GM04504 (cell line): Measurements from ENCODE around the gene TLE7.

Source experiments
- DNase-seq: peaks from one replicate; pipeline ENCODE4 v3.0.0-alpha.2; 2012; ENCODE audit warnings: low read depth

Gene TLE7

DNA sequence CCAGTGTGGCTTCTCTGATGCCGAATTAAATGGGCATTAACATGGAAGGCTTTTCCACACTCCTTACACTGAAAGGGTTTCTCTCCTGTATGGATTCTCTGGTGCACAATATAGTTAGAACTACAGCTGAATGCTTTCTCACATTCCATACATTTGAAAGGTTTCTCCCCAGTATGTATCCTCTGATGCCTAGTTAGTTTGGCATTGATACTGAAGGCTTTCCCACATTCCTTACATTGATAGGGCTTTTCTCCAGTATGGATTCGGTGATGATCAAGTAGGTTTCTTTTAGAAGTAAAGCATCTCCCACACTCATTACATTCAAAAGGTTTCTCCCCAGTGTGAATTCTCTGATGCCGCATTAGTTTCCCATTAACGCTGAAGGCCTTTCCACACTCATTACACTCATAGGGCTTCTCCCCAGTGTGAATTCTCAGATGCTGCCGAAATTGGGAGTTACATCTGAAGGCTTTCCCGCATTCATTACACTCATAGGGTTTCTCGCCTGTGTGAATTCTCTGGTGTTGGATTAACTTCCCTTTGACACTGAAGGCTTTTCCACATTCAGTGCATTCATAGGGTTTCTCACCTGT is 6.5 kb upstream of the TLE7 start:
- no peak for DNase-seq

DNA sequence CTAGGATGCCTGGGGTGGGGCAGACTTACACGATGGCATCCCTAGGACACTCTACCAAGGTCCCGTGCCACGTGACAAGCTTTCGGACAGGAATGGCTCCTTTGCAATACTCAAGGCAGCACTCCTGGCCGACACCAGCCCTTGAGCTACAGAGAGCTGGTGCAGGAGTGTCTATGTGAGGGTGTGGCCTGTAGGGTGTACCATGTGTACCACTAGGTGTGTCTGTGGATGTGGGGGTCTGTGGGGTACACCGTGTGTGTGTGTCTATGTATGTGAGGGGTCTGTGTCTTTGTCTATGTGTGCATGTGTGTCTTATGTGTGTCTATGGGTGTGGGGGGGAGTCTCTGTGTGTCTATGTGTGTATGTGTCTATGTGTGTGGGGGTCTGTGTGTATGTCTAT is 1.9 kb upstream of the TLE7 start:
- DNase-seq = no peak

DNA sequence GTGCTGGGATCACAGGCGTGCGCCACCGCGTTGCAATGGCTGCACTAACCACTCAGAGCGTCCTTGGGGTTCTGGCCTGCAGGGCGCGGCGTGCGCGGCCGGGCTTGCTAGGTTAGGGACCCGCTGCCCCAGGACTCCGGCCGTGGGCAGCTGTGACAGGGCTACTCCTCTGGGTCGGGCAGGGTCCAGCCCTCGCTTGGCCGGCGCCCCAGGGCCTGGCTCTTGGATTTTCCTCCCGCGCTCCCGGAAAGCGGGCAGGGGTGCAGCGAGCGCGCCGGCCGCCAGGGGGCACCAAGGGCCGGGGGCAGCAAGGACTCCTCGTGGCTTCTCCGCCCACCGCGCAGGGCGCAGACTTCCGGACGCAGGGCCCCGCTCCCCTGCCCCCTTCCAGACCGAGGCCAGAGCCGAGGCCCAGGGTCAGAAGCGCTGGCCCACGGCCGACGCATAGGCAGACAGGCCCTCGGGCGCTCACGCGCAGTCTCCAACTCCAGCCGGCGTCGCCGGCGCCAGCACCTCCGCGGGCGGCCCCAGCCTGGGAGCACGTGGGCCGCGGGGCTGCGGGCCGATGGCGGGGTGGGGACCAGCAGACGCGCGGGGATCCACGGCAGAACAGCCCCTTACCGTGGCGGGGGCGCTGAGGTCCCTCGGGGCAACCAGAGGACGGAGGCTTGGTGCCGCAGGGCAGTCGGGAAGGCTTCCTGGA is 355 bp downstream of the TLE7 start:
- DNase-seq = no peak

DNA sequence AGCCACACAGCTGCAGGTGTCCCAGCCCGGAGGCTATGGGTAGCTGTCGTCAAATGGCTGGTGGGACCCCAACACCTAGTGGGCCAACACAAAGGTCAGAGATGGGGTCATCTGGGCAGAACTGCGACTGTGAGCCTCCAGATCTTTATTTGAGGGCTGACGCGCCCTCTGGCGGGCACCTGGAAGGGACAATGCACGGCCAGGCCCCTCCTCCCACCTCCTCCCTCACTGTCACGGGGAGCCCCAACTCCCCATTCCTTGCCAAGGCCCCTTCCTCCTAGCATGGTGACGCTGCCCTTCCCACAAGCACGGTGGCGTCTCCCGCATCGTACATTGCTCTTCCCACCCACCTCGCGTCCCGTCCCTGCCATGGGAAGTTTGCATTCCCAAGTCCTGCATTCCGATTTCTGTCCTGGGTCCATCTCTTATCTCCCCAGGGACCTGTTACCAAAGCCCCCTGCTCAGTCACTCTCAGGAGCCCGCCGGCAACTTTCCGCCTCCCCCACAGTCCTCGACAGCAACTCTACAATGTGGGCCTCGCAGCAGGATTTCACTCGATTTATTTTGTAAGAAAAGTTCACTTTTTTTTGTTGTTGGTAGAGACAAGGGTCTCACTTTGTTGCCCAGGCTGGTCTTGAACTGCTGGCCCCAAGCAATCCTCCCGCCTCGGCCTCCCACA is 1.0 kb downstream of the TLE7 start:
- DNase-seq = no peak

DNA sequence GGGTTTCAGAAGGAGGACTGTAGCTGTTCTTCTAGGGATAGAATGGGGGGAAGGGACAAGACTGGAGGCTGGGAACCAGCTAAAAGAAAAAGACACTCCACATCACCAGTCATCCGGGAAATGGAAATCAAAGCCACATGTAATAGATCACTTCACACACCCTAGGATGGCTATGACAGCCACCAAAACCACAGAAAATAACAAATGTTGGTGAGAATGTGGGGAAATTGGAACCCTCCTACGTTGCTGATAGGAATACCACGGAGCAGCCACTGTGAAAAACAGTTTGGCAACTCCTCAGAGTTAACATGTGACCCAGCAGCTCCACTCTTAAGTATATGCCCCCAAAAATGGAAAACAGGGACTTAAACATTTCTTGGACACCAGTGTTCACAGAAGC is 2.3 kb downstream of the TLE7 start:
- no peak for DNase-seq

DNA sequence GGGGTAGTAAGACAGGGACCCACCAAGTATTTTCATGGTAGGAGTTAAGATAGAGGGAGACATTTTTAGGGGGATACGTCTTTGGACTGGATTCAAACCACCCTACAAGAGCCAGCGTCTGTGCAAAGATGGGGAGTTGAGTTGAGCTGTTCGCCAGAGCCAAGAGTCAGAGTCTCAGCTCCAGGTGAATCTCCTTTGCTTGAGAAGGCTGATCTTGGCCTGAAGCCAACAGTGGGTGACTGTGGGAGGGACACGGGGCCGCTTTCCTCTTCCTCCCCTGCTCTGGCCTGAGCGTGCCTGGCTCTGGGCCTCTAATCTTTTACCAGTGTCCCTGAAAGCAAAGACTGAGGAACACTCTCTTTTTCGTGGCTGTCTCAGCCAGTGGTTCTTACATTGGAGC is 5.4 kb downstream of the TLE7 start:
- DNase-seq = no peak

DNA sequence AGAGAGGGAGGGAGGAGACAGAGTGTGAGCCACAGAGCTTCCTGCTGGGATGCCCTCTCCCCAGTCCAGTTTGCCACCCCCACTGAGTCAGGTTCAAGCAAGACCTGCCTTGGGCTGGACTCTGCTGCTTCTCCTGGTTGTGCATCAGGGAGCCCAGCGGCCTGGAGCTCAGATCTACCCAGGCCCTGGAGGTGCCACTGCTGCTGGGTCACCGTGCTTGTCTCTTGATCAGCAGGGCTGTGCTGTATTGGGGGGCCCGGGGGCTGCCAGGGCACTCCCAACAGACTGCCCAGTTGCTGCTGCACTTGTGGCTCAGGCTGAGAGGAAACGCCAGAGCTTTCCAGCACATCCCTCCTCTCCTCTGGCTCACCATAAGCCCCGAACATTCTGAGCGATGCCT is 8.9 kb downstream of the TLE7 start:
- no peak for DNase-seq

DNA sequence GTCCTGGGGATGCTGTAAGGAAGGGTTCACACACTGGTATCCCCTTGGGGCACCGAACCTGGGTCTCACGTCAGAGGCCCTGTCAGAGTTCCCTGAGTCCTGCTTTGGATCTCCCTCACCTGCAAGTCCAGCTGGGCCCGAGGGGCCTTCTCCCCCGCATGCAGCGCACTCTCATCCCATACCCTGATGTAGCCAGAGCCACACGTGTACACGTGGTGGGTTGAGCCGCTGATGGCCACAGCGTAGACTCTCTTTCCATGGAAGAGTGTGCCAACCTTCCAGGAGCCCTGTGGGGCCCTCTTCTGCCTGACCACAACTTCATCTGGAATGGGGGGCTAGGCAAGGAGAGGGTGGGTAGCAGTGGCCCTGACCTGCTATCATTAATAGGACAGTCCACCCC is 9.9 kb downstream of the TLE7 start:
- no peak for DNase-seq

DNA sequence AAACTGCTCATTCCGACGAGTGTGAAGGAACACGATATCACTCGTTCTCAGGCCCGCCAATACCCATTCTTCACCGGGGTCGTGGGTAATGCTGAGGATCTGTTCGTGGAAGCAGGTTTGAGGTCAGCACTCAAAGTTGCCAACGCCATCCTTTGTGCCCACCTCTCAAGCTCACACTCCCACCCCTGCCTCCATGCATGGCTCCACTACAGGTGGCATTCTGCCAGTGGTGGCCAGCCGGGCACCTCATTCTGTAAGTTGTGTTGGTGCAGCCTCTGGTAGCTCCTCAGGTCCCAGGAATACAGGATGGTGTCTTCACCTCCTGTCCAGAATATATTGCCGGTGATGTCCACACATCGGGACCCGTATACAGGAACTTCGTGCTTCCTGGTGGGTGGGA is 10.7 kb downstream of the TLE7 start:
- DNase-seq = no peak

DNA sequence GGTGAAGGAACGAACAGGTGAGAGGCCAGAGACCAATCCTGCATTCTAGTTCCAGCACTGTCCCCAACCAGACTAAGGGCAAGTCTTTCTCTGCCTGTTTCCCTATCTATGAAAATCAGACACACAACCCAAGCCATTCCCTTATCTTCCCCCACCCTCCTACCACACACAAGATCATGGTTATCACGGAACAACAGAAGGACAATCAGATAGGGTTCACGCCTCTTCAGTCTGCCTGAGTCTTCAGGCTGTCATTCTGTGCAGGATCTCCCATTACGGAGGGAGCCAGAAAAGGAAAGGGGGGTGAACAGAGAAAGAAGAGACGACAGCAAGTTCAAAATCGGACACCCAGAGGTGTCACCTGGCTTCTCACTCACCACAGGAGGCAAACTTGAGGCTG is 11.1 kb downstream of the TLE7 start:
- no peak for DNase-seq

DNA sequence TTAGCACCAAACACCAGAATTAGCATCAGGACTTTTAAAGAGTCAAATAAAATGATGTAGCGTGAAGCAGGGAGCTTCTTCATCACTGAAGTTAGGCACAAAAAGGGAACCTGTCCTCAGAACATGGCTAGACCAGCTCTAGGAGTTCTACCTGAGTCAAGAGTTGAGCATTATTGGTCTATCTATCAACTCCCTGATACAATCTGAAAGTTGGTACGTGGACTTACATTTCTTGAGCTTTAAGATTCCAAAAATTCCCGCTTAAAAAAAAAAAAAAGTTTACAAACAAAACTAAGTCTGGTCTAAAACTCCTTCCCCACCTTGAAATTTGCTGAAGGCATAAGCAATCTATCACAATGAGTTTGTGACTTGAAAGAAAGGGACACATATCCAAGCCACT is 12.3 kb downstream of the TLE7 start:
- DNase-seq = no peak

DNA sequence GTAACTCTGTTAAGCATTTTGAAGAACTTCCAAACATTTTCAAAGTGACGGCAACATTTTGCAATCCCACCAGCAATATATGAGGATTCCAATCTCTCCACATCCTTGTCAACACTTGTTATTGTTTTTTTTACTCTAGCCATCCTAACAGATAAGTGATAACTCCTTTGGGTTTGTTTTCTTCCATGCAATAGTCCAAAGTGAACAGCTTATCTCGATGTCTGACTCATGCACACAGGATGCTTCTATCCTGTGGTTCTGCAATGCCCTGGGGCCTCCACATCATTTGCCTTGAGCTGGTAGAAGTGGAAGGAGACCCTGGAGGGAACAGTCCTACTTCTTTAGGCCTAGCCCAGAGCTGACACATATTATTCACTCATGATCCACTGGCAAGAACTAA is 13.0 kb downstream of the TLE7 start:
- no peak for DNase-seq

DNA sequence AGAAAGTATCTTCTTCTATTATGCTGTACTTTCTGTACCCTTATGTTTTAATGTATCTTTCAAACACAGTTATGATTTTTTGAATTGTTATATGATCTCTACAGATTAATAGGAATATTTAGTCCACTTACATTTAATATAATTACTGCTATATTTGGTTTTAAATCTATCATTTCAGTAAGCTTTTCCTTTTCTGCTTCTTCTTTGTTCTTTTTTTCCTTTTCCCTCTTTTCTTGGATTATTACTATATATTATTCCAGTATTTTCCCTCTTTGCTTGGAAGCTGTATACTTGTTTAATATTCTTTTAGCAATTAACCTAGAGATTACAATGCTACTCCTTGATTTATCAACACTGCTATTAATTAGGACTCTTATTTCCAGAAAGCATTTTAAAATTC is 13.5 kb downstream of the TLE7 start:
- DNase-seq = no peak

DNA sequence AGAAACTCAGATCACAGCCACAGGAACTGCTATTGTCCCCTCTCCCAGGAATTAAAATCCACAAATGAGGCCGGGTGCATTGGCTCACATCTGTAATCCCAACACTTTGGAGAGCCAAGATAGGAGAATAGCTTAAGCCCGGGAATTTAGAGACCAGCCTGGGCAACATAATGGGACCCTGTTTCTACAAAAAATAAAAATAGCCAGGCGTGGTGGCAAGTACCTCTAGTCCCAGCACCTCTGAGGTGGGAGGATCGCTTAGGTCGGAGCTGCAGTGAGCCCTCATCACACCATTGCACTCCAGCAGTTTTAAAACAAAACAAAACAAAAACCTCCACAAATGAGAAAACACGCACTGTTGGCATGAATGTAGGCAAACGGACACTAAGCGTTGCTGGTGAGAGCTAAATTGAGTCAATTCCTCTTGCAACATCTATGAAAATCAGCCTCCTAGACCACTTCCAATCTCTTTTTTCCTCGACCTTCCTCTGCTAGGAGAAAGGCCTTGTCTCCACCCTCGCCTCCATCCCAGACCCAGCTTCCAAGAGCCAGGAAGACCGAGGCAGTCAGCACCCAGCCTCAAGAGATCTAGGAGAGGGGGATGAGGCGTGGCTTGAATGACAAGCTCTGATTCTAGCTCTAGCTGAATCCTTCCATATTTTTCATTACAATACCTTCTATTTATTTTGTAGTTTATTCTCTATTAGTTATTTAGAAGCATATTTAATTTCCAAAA is 14.8 kb downstream of the TLE7 start:
- DNase-seq = no peak

DNA sequence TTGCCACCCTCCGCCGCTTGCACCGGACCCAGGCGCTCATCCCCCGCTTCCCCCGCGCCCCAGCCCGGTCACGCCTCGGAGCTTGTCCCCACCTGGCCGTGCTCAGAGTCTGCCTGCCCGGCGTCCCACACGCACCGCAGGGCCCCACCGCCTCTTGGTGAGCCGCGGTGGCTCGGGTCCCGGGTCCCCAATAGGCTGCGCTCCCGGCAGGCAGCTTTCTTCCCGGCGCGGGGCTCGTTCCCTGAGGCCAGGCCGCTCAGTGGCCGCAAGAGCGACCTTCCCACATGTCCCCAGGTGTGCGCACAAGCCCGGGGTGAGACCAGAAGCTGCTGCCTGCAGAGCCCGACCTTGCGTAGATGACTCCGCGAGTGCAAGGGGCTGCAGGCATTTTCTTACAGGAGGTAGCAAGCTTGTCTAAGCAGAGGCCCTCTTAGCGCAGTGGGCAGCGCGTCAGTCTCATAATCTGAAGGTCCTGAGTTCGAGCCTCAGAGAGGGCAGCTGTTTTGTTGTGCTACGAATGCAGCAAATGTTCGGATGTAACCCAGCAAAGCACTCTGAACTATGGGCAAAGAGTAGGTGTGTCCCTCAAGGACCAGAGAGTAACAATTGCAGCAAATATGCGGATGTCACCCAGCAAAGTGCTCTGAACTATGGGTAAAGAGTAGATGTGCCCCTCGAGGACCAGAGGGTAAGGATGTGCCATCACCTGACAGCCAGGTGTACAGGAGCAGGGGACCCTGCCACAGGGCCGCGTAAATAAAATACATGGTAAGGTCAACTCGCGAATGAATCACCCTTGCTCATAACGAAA is 15.6 kb downstream of the TLE7 start:
- peak; percentile 37 for DNase-seq

DNA sequence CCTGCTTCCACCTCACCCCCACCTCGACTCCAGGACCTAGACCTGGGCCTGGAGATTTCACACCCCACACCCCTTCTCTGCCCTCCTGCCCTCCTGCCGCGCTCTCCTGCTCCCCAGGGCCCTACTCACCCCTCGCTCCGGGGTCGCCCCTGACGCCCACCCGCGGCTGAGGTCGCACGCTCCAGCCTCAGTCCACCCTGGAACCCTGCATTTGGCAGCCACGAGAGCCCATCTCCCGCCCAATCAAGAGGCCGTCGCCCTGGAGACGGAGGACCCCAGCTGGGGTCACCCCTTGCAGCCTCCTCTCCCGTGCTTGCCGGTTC is 16.1 kb downstream of the TLE7 start:
- DNase-seq = no peak

DNA sequence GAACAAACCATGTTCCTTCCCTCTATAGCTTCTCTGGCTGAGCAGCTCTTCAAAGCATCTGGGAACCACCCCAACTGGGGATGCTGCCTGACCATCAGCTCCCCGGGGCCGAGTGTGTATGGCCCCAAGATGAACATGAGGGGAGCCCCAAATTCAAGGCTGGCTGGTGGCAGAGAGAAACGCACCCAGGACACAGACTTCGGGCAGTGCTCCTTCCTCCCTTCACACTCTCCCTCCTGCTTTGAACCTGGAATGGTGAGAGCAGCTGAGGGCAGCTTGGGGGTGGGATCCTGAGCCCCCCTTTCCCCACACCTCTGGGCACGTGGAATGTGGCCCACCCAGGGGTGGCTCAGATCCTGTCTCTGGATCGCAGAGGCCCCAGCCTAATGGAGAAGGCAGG is 17.2 kb downstream of the TLE7 start:
- no peak for DNase-seq

DNA sequence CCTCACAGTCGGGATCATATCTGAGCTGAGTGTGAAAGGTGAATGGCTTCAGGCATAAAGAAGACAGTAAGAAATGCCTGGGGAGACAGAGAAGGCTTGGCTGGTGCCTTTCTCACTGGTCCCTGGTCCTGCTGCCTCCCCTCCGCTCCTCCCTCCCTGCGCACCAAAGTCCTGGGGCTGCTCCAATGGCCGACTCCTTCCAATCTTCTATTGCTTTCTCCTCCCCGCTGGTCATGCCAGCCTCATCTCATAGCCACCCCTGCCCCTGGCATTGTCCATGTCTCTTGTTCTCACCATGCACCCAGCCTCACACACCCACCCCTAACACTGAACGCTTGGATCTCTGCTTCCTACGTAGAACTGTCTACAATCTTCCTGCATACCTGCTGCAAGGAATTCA is 18.0 kb downstream of the TLE7 start:
- DNase-seq = no peak

DNA sequence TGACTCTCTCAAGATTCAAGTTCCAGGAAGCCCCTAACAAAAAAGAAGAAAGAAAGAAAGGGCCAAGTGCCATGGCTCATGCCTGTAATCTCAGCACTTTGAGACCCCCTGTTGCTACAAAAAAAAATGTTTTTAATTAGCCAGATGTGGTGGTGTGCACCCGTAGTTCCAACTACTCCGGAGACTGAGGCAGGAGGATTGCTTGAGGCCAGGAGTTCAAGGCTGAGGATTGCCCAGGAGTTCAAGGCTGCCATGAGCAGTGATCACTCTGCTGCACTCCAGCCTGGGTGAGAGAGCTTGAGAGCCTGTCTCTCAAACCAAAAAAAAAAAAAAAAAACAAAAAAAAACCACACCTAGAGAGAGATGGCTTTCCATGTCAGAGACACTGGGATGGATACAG is 18.8 kb downstream of the TLE7 start:
- no peak for DNase-seq

DNA sequence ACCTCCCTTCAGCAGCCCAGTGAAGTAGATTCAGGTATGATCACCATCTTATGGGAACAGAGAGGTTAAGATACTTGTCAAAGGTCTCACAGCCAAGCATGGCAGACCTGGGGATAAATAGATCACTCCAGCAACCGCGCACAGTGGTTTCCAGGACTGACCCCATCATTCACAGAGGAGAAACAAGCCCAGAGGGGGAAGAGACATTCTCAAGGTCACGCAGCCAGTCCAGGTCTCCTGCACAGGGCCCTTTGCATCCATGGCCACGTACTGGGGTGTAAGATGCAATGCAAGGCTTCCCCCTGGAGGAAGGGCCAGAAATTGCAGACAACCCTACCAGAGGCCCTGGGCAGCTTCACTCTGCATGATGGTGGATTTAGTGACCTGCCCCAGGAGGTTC is 19.9 kb downstream of the TLE7 start:
- DNase-seq = no peak

DNA sequence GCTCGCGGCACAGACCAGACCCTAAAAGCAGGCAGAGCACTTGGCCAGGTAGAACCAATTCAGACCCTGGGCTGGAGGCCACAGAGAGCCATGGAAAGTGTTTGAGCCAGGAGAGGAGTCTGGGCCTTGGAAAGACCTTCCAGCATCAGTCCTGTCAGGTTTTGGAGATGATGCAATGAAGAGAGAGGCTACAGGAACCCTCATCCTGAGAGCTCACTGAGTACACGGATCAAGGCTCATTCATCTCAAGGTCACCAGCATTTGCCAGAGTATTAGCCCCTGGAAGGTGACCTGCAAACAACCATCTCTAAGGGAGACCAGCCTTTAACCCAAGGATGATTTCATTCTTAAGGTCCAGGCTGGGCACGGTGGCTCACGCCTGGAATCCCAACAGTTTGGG is 27.8 kb downstream of the TLE7 start:
- DNase-seq = no peak

DNA sequence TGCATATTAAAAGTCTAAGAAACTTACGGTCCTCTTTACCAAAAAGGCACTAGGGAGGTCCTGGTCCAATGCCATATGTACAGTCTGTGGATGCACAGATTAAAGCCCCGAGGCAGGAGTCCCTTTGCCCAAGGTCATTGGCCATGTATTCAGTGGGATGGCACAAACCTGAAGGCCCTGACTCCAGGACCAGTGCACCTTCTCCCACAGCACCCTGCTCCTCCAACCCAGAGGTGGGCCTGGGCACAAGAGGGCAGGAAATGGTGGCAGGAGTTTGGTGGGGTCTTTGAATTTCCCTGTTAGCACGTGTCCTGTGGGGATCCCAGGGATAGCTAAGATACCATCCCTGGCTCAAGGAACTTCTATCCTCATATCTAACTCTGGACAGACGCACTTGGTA is 28.5 kb downstream of the TLE7 start:
- no peak for DNase-seq
